GM06990 (cell line): ENCODE results near the gene TLE6.
"Not testable (repeated sequence)": the region's sequence is repeated elsewhere in the genome, so short reads cannot be mapped to it uniquely, and the experiment has no call there.

Experiments used
- DNase-seq: peaks from one replicate; pipeline ENCODE4 v3.0.0-alpha.2; 2011; ENCODE audit not compliant: insufficient read length; ENCODE audit errors: extremely low read depth
- H3K27me3 ChIP-seq: replicated peaks from 2 replicates; pipeline ENCODE4 v1.6.0; 2011; ENCODE audit warnings: low read length; ENCODE audit not compliant: control insufficient read depth, insufficient read depth
- H3K36me3 ChIP-seq: 2 replicates; pipeline ENCODE4 v1.5.1; 2011; ENCODE audit warnings: low read length; ENCODE audit not compliant: control insufficient read depth, insufficient read depth
- H3K4me3 ChIP-seq: replicated peaks from 2 replicates; pipeline ENCODE4 v1.5.1; 2011; ENCODE audit warnings: low read depth, mild to moderate bottlenecking, control low read depth, low read length
- CTCF ChIP-seq: IDR thresholded peaks from 2 replicates; pipeline ENCODE4 v1.5.1; 2011; ENCODE audit warnings: low read length, control low read depth, mild to moderate bottlenecking, inconsistent platforms; ENCODE audit not compliant: insufficient read depth, poor library complexity, severe bottlenecking

The TLE6 gene

GRCh38 chr19:2957160-2957559, 20.2 kb upstream of the TLE6 start:
- no peaks in the 10 kb centered on the region for H3K27me3 ChIP-seq

GRCh38 chr19:2960120-2960519, 17.2 kb upstream of the TLE6 start:
- DNase-seq, result no peak
- Histone ChIP-seq H3K27me3 (no peaks in the 10 kb centered on the region), H3K4me3 (no peak overlapping the region), H3K36me3 (no peaks in the 10 kb centered on the region)
- no peak for TF ChIP-seq CTCF

More at GRCh38 chr19:2957160-2957559, 20.2 kb upstream of the TLE6 start:
- no peak overlapping the region for H3K4me3 ChIP-seq
- no peak for DNase-seq
- TF ChIP-seq CTCF, result no peak
- no peaks in the 10 kb centered on the region for H3K36me3 ChIP-seq

- peak; percentile 57 for TF ChIP-seq CTCF
- H3K27me3 ChIP-seq, result no peaks in the 10 kb centered on the region
- DNase-seq, result peak; percentile 48
- peak overlapping the region; percentile 44 for H3K4me3 ChIP-seq
- H3K36me3 ChIP-seq, result no peaks in the 10 kb centered on the region
These were observed 15.2 kb upstream of the TLE6 start for GRCh38 chr19:2962018-2962670.

GRCh38 chr19:2963122-2963521, 14.2 kb upstream of the TLE6 start:
- Histone ChIP-seq H3K27me3 (no peaks in the 10 kb centered on the region), H3K4me3 (no peak overlapping the region), H3K36me3 (no peaks in the 10 kb centered on the region)
- TF ChIP-seq CTCF, result no peak
- no peak for DNase-seq

GRCh38 chr19:2963631-2964030, 13.7 kb upstream of the TLE6 start:
- not testable (repeated sequence) for H3K27me3 ChIP-seq, DNase-seq, H3K36me3 ChIP-seq, H3K4me3 ChIP-seq

GRCh38 chr19:2964874-2965273, 12.5 kb upstream of the TLE6 start:
- no peak for DNase-seq
- no peak overlapping the region for H3K4me3 ChIP-seq
- TF ChIP-seq CTCF, result no peak
- no peaks in the 10 kb centered on the region for H3K27me3 ChIP-seq
- no peaks in the 10 kb centered on the region for H3K36me3 ChIP-seq
